GM19372 (cell line): ENCODE results near the gene NPIPA1.
"Not testable (repeated sequence)": the region's sequence is repeated elsewhere in the genome, so short reads cannot be mapped to it uniquely, and the experiment has no call there.

Source experiments
- ATAC-seq: cut with Tn5 transposase; IDR thresholded peaks from one replicate; pipeline ENCODE4 v1.9.1; 2021; ENCODE audit warnings: mild to moderate bottlenecking, low read depth, moderate library complexity; ENCODE audit not compliant: unreplicated experiment

The NPIPA1 gene

GRCh38 chr16:14975418-14976194, 38.4 kb downstream of the NPIPA1 start:
- ATAC-seq, result not testable (repeated sequence)

- ATAC-seq, result not testable (repeated sequence)
These were observed 39.9 kb downstream of the NPIPA1 start for GRCh38 chr16:14976971-14977736.

- ATAC-seq, result not testable (repeated sequence)
These were observed 41.0 kb downstream of the NPIPA1 start for GRCh38 chr16:14978281-14978680.

DNA sequence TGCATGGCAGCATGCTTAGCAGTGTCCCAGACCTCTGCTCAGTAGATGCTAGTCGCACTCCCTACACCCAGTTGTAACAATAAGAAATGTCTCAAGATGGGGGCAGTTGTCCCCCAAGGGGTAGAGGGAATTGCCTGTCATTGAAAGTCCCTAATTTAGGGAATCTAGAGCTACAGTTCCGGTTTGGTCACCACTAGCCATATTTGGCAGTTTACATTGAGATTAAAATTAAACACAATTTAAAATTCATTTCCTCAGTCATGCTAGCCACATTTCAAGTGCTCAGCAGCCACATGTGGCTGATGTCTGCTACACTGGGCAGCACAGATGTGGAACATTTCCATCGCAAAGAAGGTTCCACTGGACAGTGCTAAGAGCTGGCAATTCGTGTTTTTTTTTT, 41.7 kb downstream of the NPIPA1 start:
- not testable (repeated sequence) for ATAC-seq

GRCh38 chr16:14981234-14981633, 44.0 kb downstream of the NPIPA1 start:
- ATAC-seq, result not testable (repeated sequence)

- not testable (repeated sequence) for ATAC-seq
These were observed 45.3 kb downstream of the NPIPA1 start for GRCh38 chr16:14982521-14982920.

DNA sequence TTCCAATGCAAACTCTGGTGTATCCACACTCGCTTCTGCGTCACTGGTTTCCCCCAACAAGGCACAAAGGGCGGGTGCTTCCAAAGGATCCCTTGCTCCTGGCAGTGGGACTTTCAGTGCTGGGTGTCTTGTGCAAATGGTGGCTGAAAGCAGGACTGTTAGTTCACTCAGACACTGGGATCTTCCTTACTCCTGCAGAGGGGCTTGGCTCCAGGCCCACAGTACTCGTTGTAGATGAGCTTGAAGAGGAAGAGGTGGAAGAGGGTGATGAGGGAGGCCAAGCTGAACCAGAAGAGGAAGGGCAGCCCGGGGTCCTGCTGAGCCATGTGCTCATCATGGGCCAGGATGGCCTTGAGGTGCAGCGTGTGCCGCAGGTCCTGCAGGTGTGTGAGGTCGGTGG, 50.8 kb downstream of the NPIPA1 start:
- ATAC-seq, result not testable (repeated sequence)

DNA sequence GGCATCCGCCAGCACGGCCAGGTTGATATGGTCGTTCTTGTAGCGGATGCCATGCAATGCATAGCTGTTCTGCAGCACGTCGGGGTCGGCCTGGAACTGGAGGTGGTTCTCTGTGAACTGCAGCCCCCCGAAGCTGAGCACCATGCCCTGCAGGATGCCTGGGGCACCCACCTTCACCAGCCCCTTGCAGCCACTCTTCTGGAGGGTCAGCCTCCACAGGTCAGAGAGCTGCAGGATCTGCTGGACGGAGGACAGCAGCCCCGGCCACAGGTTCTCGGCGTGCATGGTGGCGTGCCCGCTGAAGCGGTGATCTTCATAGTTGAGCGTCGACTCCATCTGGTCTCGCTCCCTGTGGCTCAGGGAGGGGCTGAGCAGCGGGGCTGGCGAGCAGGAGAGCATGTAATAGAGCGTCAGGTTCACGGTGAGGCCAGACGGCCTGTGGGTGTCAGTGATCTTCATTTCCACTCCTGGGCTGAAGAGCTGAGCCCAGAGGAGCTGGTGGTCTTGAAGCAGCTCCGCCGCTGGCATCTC, 51.5 kb downstream of the NPIPA1 start:
- ATAC-seq, result not testable (repeated sequence)

GRCh38 chr16:14989291-14990281, 52.3 kb downstream of the NPIPA1 start:
- ATAC-seq, result not testable (repeated sequence)

GRCh38 chr16:14993277-14994151, 56.3 kb downstream of the NPIPA1 start:
- not testable (repeated sequence) for ATAC-seq

DNA sequence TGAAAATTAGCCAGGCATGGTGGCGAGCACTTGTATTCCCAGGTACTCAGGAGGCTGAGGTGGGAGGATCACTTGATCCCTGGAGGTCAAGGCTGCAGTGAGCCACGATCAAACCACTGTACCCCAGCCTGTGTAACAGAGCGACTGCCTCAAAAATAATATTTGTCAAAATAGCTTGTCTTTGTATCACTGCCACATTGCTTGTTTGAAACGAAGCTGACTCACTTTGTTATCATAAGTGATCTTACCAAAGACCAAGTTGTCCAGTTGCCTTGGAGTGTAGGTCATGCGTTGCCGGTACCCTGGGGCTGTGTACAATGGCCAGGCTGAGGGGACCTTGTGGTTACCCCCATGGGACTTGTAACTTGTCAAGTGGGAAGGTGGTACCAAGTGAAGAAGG, 59.5 kb downstream of the NPIPA1 start:
- ATAC-seq, result not testable (repeated sequence)

GRCh38 chr16:14998300-14998699, 61.1 kb downstream of the NPIPA1 start:
- ATAC-seq, result not testable (repeated sequence)

DNA sequence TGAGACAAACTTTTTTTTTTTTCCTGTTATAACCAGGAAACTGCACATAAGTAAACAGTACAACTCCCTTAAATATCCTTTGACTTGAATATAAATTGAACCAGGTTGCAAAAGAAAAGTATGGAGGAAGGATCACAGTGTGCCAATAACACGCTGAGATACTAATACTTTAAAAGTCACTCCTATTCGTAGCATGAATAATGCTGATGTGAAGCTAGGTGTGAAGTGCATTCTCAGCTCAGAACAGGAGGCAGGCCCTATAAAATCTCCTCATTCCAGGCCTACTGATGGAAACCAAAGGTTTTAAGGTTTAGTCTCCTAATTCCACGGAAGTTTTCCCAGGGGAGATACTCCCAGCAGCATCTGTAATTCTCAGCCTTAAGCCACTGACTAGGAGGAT, 62.6 kb downstream of the NPIPA1 start:
- ATAC-seq, result not testable (repeated sequence)
